ENCODE data around the gene YPEL3. TPM values are rescaled to one million over a fixed set of nuclear protein-coding genes. Genes with fewer than 3 reads are reported as not detected.

The YPEL3 gene
- total RNA-seq, 4 donors from 2014 or later: 138 to 197 (median 195) TPM

DNA sequence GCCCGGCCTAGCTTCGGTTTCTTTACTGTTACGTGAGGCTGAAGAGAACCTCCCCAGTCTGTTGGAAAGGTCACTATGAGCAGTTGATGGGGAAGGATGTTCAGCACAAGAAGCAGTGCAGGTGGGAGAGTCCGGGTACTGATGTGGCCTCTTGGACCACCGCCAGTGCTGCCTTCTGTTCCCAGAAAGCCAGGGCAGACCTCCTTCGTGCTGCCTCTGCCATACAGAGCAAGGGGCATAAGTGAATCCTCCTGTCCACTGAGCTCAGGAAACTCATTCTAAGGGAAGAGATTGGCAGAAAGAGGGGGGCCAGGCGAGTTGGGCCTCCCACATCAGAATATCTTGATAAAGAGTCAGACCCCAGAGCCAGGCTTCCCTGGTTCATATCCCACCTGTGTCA is 16.5 kb downstream of the YPEL3 start:
- peaks cover 60% of the 10 kb centered on the region for H3K36me3 ChIP-seq

DNA sequence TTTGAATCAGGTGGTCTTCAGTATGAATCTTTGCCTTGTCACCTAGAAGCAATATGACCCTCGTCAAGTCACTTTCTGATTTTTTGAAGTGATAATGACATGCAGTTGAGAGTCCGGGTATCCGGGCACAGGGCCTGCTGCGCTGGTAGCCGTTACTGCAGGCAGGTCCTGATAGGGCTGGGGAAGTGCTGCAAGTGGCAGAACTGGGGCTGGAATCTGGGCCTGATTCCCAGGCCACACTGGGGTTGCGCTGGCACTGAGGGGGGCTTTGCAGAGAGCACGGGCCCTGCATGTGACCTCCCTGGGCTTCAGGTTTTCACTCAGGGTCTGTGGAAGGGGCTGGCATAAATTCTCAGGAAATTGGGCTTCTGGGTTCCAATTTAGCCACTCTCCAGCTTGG is 17.3 kb downstream of the YPEL3 start:
- 91% methylated on average over 7 of the region's 7 CpGs for WGBS
- peaks cover 52% of the 10 kb centered on the region for H3K36me3 ChIP-seq
- no peak overlapping the region for H3K27ac ChIP-seq
- no peaks in the 10 kb centered on the region for H3K27me3 ChIP-seq
- no peak for DNase-seq (ENCODE audit: low spot score in 2 of 2)
- H3K9me3 ChIP-seq: no peaks in the 10 kb centered on the region
- TF ChIP-seq EP300 (IDR thresholded peaks at IDR 0.05) (no peak), POLR2A (IDR thresholded peaks at IDR 0.05) (no peak), POLR2AphosphoS5 (IDR thresholded peaks at IDR 0.05) (no peak), CTCF (IDR thresholded peaks at IDR 0.05) (no peak)
- H3K4me1 ChIP-seq: peaks cover 35% of the 10 kb centered on the region
- H3K4me3 ChIP-seq: no peak overlapping the region

More for the DNA sequence above, 16.5 kb downstream of the YPEL3 start:
- TF ChIP-seq CTCF (IDR thresholded peaks at IDR 0.05): no peak
- no peak for TF ChIP-seq EP300 (IDR thresholded peaks at IDR 0.05)
- TF ChIP-seq POLR2AphosphoS5 (IDR thresholded peaks at IDR 0.05): no peak
- no peak for TF ChIP-seq POLR2A (IDR thresholded peaks at IDR 0.05)
- Histone ChIP-seq H3K27ac (no peak overlapping the region), H3K27me3 (no peaks in the 10 kb centered on the region), H3K4me1 (peaks cover 35% of the 10 kb centered on the region), H3K4me3 (no peak overlapping the region), H3K9me3 (no peaks in the 10 kb centered on the region)
- 90% methylated on average over 5 of the region's 7 CpGs for WGBS
- no peak for DNase-seq (ENCODE audit: low spot score in 2 of 2)

DNA sequence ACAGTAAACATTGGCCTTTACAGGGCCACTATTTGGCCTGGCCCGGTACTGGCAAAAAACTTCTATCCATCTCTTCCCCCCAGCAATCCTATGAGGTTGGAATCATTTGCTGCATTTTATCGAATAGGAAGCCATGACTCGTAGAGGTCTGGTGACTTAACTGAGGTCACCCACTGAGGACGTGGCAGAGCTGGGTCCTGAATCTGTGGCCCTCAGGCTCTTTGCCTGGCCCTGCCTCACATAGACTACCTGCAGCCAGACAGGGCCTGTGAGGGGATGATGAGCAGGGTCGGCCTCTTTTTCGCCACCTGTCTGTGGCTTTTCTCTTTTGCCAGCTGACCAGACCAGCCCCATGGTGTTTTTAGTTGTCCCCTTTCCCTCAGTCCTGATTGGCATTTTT is 18.4 kb downstream of the YPEL3 start:
- DNase-seq (ENCODE audit: low spot score in 2 of 2): no peak
- H3K4me1 ChIP-seq: peaks cover 35% of the 10 kb centered on the region
- H3K27ac ChIP-seq: no peak overlapping the region
- H3K36me3 ChIP-seq: peaks cover 47% of the 10 kb centered on the region
- WGBS: 81% methylated on average over 5 of the region's 6 CpGs
- H3K27me3 ChIP-seq: no peaks in the 10 kb centered on the region
- TF ChIP-seq POLR2AphosphoS5 (IDR thresholded peaks at IDR 0.05) (no peak), EP300 (IDR thresholded peaks at IDR 0.05) (no peak), CTCF (IDR thresholded peaks at IDR 0.05) (no peak), POLR2A (IDR thresholded peaks at IDR 0.05) (no peak)
- H3K4me3 ChIP-seq: peak overlapping the region; percentile 80
- H3K9me3 ChIP-seq: no peaks in the 10 kb centered on the region

GRCh38 chr16:30076276-30076791 is 19.7 kb downstream of the YPEL3 start:
- DNase-seq (ENCODE audit: low spot score in 2 of 2): no peak
- Histone ChIP-seq H3K27ac (peak overlapping the region; percentile 87), H3K4me3 (peak overlapping the region; percentile 80), H3K9me3 (no peaks in the 10 kb centered on the region), H3K4me1 (peaks cover 35% of the 10 kb centered on the region), H3K27me3 (no peaks in the 10 kb centered on the region), H3K36me3 (peaks cover 47% of the 10 kb centered on the region)
- no peak for TF ChIP-seq CTCF (IDR thresholded peaks at IDR 0.05)
- TF ChIP-seq POLR2AphosphoS5 (IDR thresholded peaks at IDR 0.05): no peak
- no peak for TF ChIP-seq POLR2A (IDR thresholded peaks at IDR 0.05)
- TF ChIP-seq EP300 (IDR thresholded peaks at IDR 0.05): no peak
- 2% methylated on average over 23 of the region's 33 CpGs for WGBS

DNA sequence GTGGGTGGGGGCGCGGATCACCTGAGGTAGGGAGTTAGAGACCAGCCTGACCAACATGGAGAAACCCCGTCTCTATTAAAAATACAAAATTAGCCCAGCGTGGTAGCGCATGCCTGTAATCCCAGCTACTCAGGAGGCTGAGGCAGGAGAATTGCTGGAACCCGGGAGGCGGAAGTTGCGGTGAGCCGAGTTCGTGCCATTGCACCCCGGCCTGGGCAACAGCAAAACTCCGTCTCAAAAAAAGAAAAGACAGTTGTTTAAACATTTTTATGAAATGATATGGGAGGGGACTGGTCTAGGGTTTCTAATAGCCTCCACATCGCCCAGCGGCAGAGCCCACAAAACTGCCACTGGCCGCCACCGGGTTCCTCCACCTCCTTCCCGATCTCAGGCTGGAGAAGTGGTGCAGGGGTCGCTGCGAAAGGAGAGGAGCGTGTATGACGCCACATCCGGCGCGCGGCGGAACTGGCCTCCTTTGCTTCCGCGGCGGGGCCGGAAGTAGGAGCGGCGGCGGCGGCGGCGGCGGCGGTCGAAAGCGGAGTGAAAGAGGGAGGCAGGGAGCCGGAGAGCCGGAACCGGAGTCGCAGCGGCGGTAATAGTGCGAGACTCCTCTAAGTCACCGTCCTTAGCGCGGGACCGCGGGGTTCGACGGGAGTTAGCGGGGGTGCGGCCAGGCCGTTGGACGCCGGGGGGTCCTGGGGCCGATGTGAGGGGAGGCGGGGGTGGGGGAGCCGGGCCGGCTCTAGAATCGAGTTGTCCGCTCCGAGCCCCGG is 20.3 kb downstream of the YPEL3 start, which contains the start of gene PPP4C:
Gene PPP4C (plus strand): TSS at position 492 of the 773 bp plus-strand sequence. CDS start 384 bp downstream, outside the sequence.
- TF ChIP-seq CTCF (IDR thresholded peaks at IDR 0.05) (no peak), EP300 (IDR thresholded peaks at IDR 0.05) (no peak), POLR2AphosphoS5 (IDR thresholded peaks at IDR 0.05) (peak; percentile 48 to 90 (median 84)), POLR2A (IDR thresholded peaks at IDR 0.05) (peak in 1 of 2 donors; percentile 80)
- peak; percentile 95 to 96 for DNase-seq (ENCODE audit: low spot score in 2 of 2)
- Histone ChIP-seq H3K27me3 (no peaks in the 10 kb centered on the region), H3K27ac (peak within 1 kb of the TSS; percentile 87), H3K36me3 (peaks cover 46% of the 10 kb centered on the region), H3K4me3 (peak within 1 kb of the TSS; percentile 80), H3K4me1 (peaks cover 35% of the 10 kb centered on the region), H3K9me3 (no peaks in the 10 kb centered on the region)
- 3% methylated on average over 34 of the region's 67 CpGs for WGBS

Data from suprapubic skin (tissue), 4 donors.